OCI-LY7 (cell line): ENCODE data around the gene SUGP2. TPM values are rescaled to one million over a fixed set of nuclear protein-coding genes. Genes with fewer than 3 reads are reported as not detected.

Experiments
- BruUV-seq: library from RNA; stranded (reverse); fragments of 400-500 nt; replicated peaks from 2 replicates; lab custom pipeline; 2021; lab: Mats Ljungman, UMichigan
- CTCF ChIA-PET: fragments of 300-600 bp; sonication (Branson Sonifier 250); formaldehyde crosslinking; loops from one replicate; lab custom pipeline; 2022; ENCODE audit warnings: antibody characterized with exemption; ENCODE audit not compliant: unreplicated experiment; lab: Charles Lee
- POLR2A ChIA-PET: fragments of 300-600 bp; sonication (Branson Sonifier 250); formaldehyde crosslinking; loops from one replicate; lab custom pipeline; 2022; ENCODE audit warnings: antibody characterized with exemption; lab: Charles Lee
- DNase-seq: peaks from one replicate; pipeline ENCODE4 v3.0.0-alpha.2; 2015; ENCODE audit warnings: low spot score
- H2AFZ ChIP-seq: fragments of 200-600 bp; sonication (generic), shearing (Covaris generic); 2 replicates; pipeline ENCODE4 v1.6.1; 2014; ENCODE audit warnings: mild to moderate bottlenecking, antibody characterized with exemption, low read length, moderate library complexity
- H3K27ac ChIP-seq: fragments of 200-600 bp; sonication (generic); 2 replicates; pipeline ENCODE4 v1.5.1; 2014; ENCODE audit warnings: mixed run types, low read depth, mild to moderate bottlenecking, moderate library complexity, low read length, inconsistent platforms; ENCODE audit not compliant: poor library complexity, severe bottlenecking
- H3K36me3 ChIP-seq: fragments of 200-600 bp; sonication (generic); 2 replicates; pipeline ENCODE4 v1.6.1; 2014; ENCODE audit warnings: mild to moderate bottlenecking, antibody characterized with exemption, low read length, moderate library complexity, mixed read lengths; ENCODE audit not compliant: insufficient read depth
- H3K4me1 ChIP-seq: fragments of 200-600 bp; sonication (generic); 2 replicates; pipeline ENCODE4 v1.5.1; 2014; ENCODE audit warnings: mild to moderate bottlenecking, low read length; ENCODE audit not compliant: insufficient read depth, poor library complexity, severe bottlenecking
- H3K4me2 ChIP-seq: fragments of 200-600 bp; sonication (generic); 2 replicates; pipeline ENCODE4 v1.6.1; 2014; ENCODE audit warnings: mild to moderate bottlenecking, low read length
- H3K4me3 ChIP-seq: fragments of 200-600 bp; sonication (generic); 2 replicates; pipeline ENCODE4 v1.5.1; 2014; ENCODE audit warnings: mild to moderate bottlenecking, low read depth, low read length; ENCODE audit not compliant: poor library complexity, severe bottlenecking
- H3K79me2 ChIP-seq: fragments of 200-600 bp; sonication (generic); 2 replicates; pipeline ENCODE4 v1.6.1; 2016; ENCODE audit warnings: low read depth, mild to moderate bottlenecking, low read length, moderate library complexity, mixed read lengths; ENCODE audit not compliant: insufficient read depth
- H3K9me2 ChIP-seq: fragments of 200-600 bp; sonication (generic); 2 replicates; pipeline ENCODE4 v1.6.1; 2016; ENCODE audit warnings: mild to moderate bottlenecking, low read length, mixed read lengths; ENCODE audit not compliant: insufficient read depth
- H3K9me3 ChIP-seq: fragments of 200-600 bp; sonication (generic); 2 replicates; pipeline ENCODE4 v1.6.1; 2014; ENCODE audit warnings: mild to moderate bottlenecking, mixed run types, low read length, mixed read lengths
- H4K20me1 ChIP-seq: fragments of 200-600 bp; sonication (generic); 2 replicates; pipeline ENCODE4 v1.6.1; 2014; ENCODE audit warnings: mild to moderate bottlenecking, antibody characterized with exemption, low read length, moderate library complexity, mixed read lengths; ENCODE audit not compliant: insufficient read depth
- CTCF ChIP-seq: fragments of 200-600 bp; sonication (generic); conservative IDR thresholded peaks from 2 replicates; pipeline ENCODE4 v1.5.1; 2014; ENCODE audit warnings: mild to moderate bottlenecking, antibody characterized with exemption, low read length, moderate library complexity, mixed read lengths
- EZH2phosphoT487 ChIP-seq: fragments of 200-600 bp; sonication (generic); IDR thresholded peaks from 2 replicates; pipeline ENCODE4 v1.6.1; 2018; ENCODE audit warnings: low read depth, borderline replicate concordance, mild to moderate bottlenecking, mixed run types, antibody characterized with exemption, low read length, moderate library complexity, mixed read lengths
- intact Hi-C: fragments of 100-400 bp; cut with micrococcal nuclease; formaldehyde crosslinking; loops from one replicate; pipeline ENCODE4 v1.10.0; 2022; ENCODE audit not compliant: unreplicated experiment
- total RNA-seq, 2 experiments: library from RNA; depleted of rRNA in 1 of 2; stranded (reverse); fragments of >200 nt in 1 of 2; shearing (Covaris generic) in 1 of 2; gene quantifications; 2 replicates each; pipeline ENCODE4 v1.2.3, GENCODE V29; 2014 to 2022

Gene SUGP2
- total RNA-seq, 2 experiments from 2014 or later, result 111 to 229 TPM

GRCh38 chr19:18949858-18950257, 83.5 kb downstream of the SUGP2 start:
- DNase-seq, result no peak
- ChIA-PET POLR2A (interaction anchor here (0.6 to 1.9 kb wide), 3 partner anchors 31 to 76 kb away, joined by 3 to 6 read pairs (median 5); partner anchors contain the start of genes COPE and DDX49), CTCF (no interaction called here)
- H3K9me2 ChIP-seq, result no peaks in the 10 kb centered on the region
- no peak overlapping the region for H3K4me3 ChIP-seq
- H3K79me2 ChIP-seq, result no peaks in the 10 kb centered on the region
- H3K9me3 ChIP-seq, result no peaks in the 10 kb centered on the region
- peaks cover 47% of the 10 kb centered on the region for H3K4me1 ChIP-seq
- H3K4me2 ChIP-seq, result no peak overlapping the region
- BruUV-seq, result no TSS peak
- intact Hi-C loops, result no loop called here
- H3K36me3 ChIP-seq, result no peaks in the 10 kb centered on the region
- H2AFZ ChIP-seq, result peak overlapping the region; percentile 17; the same call in 1 of the 2 replicates
- no peak overlapping the region for H3K27ac ChIP-seq
- H4K20me1 ChIP-seq, result no peaks in the 10 kb centered on the region
- TF ChIP-seq EZH2phosphoT487 (no peak), CTCF (no peak)

- ChIA-PET CTCF (no interaction called here), POLR2A (interaction anchor here (0.6 to 1.9 kb wide), 4 partner anchors 13 to 69 kb away, joined by 3 to 6 read pairs (median 5); partner anchors contain the start of genes COPE and DDX49)
- no peaks in the 10 kb centered on the region for H3K36me3 ChIP-seq
- TF ChIP-seq CTCF, result no peak
- H3K4me3 ChIP-seq, result no peak overlapping the region
- H3K9me3 ChIP-seq, result no peaks in the 10 kb centered on the region
- H3K4me1 ChIP-seq, result peaks cover 56% of the 10 kb centered on the region
- peak overlapping the region; percentile 17; the same call in 1 of the 2 replicates for H2AFZ ChIP-seq
- no peaks in the 10 kb centered on the region for H3K79me2 ChIP-seq
- H4K20me1 ChIP-seq, result no peaks in the 10 kb centered on the region
- H3K9me2 ChIP-seq, result no peaks in the 10 kb centered on the region
- DNase-seq, result no peak
- intact Hi-C loops, result no loop called here
- H3K27ac ChIP-seq, result peak overlapping the region; percentile 17
- no TSS peak for BruUV-seq
- peak overlapping the region; percentile 66 for H3K4me2 ChIP-seq
Measured at GRCh38 chr19:18948976-18949356, 84.4 kb downstream of the SUGP2 start.
